HG02885 (cell line): Measurements from ENCODE around the gene ELFN1.

Experiments
- ATAC-seq: cut with Tn5 transposase; IDR thresholded peaks from one replicate; pipeline ENCODE4 v1.9.1; 2021; ENCODE audit warnings: mild to moderate bottlenecking; ENCODE audit not compliant: unreplicated experiment, poor library complexity

ELFN1 gene

DNA sequence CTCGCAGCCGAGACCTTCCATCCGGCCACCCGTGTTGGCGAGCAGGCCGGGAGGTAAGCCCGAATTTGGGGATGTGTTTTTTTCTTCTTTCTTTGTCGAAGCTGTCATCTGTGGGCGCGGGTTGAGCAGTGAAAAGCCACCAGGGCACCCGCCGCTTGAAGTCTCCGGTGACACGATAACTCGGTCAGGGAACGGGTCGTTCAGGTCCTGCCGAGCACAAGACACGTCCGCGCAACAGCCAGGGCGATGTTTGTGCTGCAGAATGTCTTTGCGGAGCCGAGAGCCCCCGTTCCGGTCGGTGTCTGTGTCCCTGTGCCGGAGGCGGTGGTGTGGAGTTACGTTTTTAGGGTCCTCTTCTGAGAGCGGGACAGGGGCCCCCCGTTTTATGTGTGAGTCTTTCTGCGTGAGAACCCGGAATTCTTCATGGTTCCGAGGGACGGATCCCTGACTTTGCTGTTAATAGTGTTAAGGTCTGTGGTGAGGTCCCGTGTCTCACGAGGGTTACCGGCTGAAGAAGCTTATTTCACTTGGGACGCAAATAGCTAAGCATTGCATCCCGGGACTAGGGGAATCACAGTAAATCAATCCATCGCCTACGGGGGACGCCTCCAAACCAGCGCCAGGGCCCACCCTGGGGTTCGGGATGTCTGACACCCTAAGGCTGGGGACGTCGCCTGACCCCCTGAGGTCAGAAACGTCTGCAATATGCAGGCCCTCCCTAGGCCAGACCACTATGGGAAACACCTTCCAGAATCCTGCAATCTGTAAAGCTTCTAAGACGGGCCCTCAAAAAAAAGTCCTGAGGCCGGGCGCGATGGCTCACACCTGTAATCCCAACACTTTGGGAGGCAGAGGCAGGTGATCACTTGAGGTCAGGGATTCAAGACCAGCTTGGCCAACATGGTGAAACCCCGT lies 99.5 kb downstream of the ELFN1 start:
- ATAC-seq: no peak

DNA sequence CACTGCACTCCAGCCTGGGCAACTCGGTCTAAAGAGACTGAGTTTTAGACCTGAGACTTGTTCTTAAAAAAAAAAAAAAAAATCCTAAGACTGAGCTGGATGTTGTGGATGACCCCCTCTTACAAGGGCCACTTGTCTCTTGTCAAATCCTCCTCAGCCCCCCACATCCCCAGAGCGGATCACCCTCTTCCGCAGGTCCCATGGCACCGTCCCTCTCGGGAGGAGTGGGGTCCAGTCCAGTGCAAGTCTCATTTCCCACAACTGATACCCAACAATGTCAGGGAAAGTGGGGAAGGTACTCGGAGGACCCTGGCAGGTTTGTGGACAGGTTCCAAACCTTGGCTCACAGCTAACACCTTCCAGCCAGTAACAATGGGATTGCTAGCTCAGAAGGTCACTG lies 100.3 kb downstream of the ELFN1 start:
- ATAC-seq: no peak

DNA sequence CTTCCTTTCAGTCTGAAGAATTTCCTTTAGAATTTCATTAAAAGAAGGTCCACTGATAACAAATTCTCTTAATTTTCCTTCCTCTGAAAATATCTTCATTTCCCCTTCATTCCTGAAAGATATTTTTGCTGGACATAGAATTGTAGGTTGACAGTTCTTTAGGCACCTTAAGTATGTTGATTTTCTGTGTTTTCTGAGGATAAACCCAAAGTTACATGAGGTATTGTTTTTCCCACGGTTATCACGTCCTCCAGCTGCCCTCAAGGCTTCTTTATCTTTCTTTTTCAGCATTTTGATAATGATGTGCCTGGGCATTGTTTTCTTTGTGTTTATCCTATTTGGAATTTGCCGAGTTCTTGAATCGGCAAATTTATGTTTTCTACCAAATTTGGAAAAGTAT lies 105.3 kb downstream of the ELFN1 start:
- ATAC-seq: no peak

DNA sequence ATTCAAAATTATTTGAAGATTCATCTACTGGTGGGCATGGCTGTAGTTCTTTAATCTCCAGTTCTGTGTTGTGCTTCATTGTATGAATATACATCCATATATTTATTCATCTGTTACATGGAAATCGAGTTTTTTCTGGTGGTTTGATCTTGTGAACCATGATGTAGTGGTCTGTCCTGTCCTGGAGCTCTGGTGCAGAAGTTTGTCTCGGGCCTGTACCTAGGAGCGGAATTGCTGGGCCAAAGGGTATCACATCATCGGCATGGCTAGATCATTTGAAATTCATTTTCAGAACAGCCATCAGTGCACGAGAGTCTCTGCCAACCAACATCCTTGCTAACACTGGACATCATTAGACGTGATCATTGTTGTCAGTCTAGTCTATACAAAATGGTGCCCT lies 107.0 kb downstream of the ELFN1 start:
- ATAC-seq: no peak

DNA sequence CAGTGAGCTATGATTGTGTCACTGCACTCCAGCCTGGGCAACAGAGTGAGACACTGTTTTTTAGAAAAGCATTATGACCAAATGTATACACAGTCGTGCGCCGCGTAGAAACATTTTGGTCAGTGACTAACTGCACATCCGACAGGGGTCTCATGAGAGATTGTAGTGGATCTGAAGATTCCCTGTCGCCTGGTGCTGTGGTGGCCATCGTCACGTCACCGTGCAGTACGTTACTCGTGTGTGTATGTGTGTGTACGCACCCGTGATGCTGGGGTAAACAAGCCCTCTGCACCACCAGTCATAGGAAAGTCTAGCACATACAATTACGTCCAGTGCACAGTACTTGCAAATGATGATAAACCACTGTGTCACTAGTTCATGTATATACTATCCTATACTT lies 109.4 kb downstream of the ELFN1 start:
- no peak for ATAC-seq

DNA sequence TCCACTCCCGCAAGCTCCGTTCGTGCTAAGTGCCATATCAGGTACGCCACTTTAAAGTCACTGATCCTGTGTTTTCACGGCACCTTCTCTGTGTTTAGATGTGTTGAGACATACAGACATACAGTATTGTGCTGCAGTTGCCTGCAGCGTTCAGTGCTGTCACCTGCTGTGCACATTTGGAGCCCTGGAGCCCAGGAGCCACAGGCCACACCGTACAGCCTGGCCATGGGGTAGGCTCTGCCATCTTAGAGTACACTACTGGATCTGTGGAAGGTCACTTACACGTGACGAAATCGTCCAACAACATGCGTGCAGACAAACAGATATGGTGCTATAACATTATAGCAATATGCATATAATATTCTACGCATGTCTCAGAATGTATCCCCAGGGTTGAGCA lies 111.3 kb downstream of the ELFN1 start:
- ATAC-seq: no peak

DNA sequence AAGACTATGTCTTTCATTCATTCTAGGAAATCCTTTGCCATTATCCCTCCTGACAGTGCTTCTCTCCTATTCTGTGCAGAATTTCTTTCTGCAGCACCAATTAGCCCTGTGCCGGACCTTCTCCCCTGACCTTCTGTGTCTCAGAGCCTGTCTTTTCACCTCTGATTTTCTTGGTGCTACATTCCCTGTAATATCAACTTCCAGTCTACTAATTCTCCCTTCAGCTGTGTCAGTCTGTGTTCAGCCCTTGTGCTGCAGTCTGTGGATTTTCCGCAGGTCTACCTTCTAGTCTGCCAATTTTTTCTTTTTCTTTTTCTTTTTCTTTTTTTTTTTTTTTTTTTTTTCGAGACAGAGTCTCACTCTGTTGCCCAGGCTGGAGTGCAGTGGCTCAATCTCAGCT lies 115.8 kb downstream of the ELFN1 start:
- ATAC-seq: no peak

DNA sequence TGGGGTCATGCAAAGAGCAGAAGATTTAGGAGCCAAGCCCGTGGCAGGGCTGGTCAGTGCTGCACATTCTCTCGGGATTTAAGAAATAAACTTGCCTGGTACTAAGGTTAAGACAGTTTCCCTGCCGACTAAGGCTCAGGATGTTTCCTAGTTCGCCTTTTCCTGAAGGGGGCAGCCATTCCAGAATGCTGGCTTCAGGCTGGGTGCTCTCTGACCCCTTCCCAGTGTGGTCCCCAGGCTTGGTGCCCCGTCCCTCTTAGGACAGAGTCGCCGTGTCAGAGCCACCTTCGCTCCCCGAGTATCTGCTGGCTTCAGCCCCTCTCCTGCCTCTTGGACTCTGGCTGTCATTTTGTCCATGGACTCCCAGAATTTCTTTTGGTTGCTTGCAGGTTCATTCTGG lies 117.2 kb downstream of the ELFN1 start:
- ATAC-seq: no peak

DNA sequence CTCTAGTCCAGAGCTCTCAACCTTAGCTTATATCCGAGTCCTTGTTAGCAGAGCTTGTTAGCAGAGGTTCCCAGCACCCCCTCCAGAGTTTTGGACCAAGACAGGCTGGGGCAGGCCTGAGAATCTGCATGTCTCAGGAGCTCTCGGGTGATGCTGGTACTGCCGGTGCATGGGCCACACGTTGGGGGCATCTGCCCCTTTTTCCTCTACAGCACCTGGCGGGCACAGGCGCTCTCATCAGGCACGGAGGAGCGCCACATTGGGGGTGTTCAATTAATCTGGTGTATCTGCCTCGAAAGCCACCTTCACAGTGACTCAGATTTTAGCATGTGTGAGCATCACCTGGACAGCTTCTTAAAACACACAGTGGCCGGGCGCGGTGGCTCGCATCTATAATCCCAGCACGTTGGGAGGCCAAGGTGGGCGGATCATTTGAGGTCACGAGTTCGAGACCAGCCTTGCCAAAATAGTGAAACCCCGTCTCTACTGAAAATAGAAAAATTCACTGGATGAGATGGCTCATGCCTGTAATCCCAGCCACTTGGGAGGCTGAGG lies 117.7 kb downstream of the ELFN1 start:
- no peak for ATAC-seq

DNA sequence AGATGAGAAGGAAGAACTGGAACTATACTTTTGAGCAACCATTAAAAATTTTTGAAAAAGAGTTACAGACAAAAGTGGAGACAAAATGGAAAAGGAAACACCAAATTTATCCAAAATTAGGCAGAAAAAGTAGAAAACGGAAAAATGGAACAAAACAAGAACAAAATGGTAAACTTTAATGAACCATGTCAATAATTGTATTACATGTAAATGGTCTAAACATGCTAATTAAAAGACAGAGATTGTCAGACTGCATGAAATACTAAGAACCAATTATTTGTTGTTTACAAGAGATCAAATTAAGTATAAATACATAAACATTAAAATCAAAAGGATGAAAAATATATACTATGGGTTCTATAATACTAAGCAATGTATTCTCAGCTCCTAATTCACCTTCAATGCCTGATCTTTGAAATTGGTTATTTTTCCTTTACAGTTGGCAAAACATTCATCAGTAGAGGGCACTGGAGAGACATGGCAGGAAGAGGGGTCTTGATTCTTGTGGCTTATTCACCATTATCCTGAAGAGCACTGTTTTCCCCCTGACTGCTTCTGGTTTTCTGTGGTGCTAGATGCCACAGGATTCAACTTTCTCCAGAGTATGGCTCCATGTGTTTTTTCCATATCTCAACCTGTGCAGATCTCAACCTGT lies 124.9 kb downstream of the ELFN1 start:
- ATAC-seq: no peak
